ENCODE data around the gene ZCCHC8. TPM values are rescaled to one million over a fixed set of nuclear protein-coding genes. Genes with fewer than 3 reads are reported as not detected.

ZCCHC8 gene
- total and polyA plus RNA-seq, 2 of the 8 experiments (the other 6 are each of a cell fraction or from before 2014, with no cell fraction given): 13.8 to 28.9 TPM

DNA sequence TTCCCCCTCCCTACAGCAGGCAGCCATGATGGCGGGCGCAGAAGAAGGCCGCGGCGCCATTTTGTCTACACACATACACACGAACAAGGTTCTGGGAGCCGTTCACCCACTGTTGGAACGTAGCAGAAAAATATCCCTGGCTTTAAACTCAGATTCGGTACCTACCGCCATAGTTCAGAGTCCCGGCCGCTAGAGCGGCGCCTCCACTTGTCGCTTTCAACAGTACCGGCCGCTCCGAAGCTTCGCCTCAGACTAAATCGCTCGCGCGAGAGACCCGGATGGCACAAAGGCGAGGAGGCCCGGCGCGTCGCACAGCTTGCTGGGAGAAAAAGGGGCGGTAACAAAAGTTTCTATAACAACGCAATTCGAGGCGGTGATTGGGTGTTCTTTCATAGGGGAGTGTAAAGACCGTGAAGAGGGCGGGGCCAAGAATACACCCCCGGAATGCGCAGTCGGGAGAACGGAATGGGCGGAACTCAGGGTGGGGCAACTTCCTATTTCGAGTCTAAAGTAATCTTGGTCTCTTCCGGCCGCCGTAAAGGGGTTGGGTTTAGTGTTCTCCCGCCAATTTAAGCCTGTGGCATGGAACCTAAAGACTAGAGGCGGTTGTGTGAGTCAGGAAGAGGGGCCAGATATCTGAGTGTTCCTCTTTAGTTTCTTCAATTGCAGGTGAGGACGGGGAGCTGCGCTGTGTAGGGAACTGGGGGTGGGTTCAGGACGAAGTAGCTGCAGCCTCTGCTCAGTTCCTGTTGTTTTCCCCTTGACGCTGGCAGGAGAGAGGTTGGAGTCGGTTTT, 26.1 kb upstream of the ZCCHC8 start, which contains the start of the genes KNTC1 and RSRC2 (continued):
- TF ChIP-seq, protein P1, sequence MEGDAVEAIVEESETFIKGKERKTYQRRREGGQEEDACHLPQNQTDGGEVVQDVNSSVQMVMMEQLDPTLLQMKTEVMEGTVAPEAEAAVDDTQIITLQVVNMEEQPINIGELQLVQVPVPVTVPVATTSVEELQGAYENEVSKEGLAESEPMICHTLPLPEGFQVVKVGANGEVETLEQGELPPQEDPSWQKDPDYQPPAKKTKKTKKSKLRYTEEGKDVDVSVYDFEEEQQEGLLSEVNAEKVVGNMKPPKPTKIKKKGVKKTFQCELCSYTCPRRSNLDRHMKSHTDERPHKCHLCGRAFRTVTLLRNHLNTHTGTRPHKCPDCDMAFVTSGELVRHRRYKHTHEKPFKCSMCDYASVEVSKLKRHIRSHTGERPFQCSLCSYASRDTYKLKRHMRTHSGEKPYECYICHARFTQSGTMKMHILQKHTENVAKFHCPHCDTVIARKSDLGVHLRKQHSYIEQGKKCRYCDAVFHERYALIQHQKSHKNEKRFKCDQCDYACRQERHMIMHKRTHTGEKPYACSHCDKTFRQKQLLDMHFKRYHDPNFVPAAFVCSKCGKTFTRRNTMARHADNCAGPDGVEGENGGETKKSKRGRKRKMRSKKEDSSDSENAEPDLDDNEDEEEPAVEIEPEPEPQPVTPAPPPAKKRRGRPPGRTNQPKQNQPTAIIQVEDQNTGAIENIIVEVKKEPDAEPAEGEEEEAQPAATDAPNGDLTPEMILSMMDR (IDR thresholded peaks at IDR 0.05; ENCODE audit: control extremely low read depth in 1 of 3, insufficient read depth in 1 of 3, low read depth in 1 of 3, low read length in 3 of 3): no peak; a peak in 1 of 4 replicates
- TF ChIP-seq KDM4A (IDR thresholded peaks at IDR 0.05; ENCODE audit: low read depth, low read length, severe bottlenecking): peak; percentile 34
- no peak for TF ChIP-seq ZNF274 (IDR thresholded peaks at IDR 0.05; ENCODE audit: borderline replicate concordance, extremely low read depth, low read length)
- TF ChIP-seq TCF12 (IDR thresholded peaks at IDR 0.05; ENCODE audit: low read depth, low read length): 0 out of 2 replicates have a peak, but pooled peaks have one; percentile 15
- peak; percentile 42 for TF ChIP-seq SAP30 (IDR thresholded peaks at IDR 0.05; ENCODE audit: insufficient read depth, insufficient replicate concordance, low read length)
- TF ChIP-seq SIX5 (IDR thresholded peaks at IDR 0.05; ENCODE audit: low read depth, low read length): no peak
- TF ChIP-seq, protein P2, sequence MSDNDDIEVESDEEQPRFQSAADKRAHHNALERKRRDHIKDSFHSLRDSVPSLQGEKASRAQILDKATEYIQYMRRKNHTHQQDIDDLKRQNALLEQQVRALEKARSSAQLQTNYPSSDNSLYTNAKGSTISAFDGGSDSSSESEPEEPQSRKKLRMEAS (IDR thresholded peaks at IDR 0.05): peak; percentile 79
- TF ChIP-seq BRCA1 (IDR thresholded peaks at IDR 0.05; ENCODE audit: low read depth, low read length): no peak
- no peak for TF ChIP-seq SRF (IDR thresholded peaks at IDR 0.05; ENCODE audit: low read depth, low read length)
- TF ChIP-seq SIN3A (conservative IDR thresholded peaks at IDR 0.05 in 1 of 2, IDR thresholded peaks at IDR 0.05 in 1 of 2; ENCODE audit: low read depth in 1 of 2, low read length in 2 of 2): peak; percentile 65 to 79; a peak in 3 of 4 replicates
- TF ChIP-seq RAD21 (IDR thresholded peaks at IDR 0.05 in 1 of 2, conservative IDR thresholded peaks at IDR 0.05 in 1 of 2; ENCODE audit: low read depth in 2 of 2, low read length in 2 of 2): no peak
- no peak for TF ChIP-seq NRF1 (IDR thresholded peaks at IDR 0.05; ENCODE audit: low read depth, low read length)
- peak; percentile 92 for TF ChIP-seq SP4 (IDR thresholded peaks at IDR 0.05; ENCODE audit: low read length)
- TF ChIP-seq, protein P3, sequence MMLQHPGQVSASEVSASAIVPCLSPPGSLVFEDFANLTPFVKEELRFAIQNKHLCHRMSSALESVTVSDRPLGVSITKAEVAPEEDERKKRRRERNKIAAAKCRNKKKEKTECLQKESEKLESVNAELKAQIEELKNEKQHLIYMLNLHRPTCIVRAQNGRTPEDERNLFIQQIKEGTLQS (IDR thresholded peaks at IDR 0.05; ENCODE audit: insufficient read depth, low read depth, low read length): no peak
- no peak for TF ChIP-seq CBX5 (IDR thresholded peaks at IDR 0.05; ENCODE audit: low read depth, low read length)
- TF ChIP-seq KDM1A (IDR thresholded peaks at IDR 0.05; ENCODE audit: borderline replicate concordance, low read length): no peak
- TF ChIP-seq TAF1 (IDR thresholded peaks at IDR 0.05; ENCODE audit: low read depth, low read length): peak; percentile 100
- peak; percentile 96 for TF ChIP-seq TEAD4 (IDR thresholded peaks at IDR 0.05; ENCODE audit: low read depth, low read length)
- peak; percentile 69; the same call in 1 of the 2 replicates for TF ChIP-seq CHD2 (IDR thresholded peaks at IDR 0.05; ENCODE audit: low read length)
- TF ChIP-seq FOSL1 (IDR thresholded peaks at IDR 0.05; ENCODE audit: insufficient read depth, low read depth, low read length): no peak

Data from H1 (cell line).